Kidney (tissue), 14 donors: ENCODE results near the gene ANO6. TPM values are rescaled to one million over a fixed set of nuclear protein-coding genes. Genes with fewer than 3 reads are reported as not detected.

Experiments used
- DNase-seq, 5 donors: peaks; one replicate each; pipeline ENCODE4 v3.0.0-alpha.2; 2013 to 2020
- FAIRE-seq: peaks from 2 replicates; lab custom pipeline; 2012; peaks lifted over from hg19 to GRCh38; lab: Jason Lieb, UNC
- H3K27ac ChIP-seq, 2 donors: one replicate each; pipeline ENCODE4 v1.7.0; 2013; ENCODE audit warnings: low read depth in 2 of 2, low read length in 2 of 2, inconsistent platforms in 1 of 2
- H3K27me3 ChIP-seq: one replicate; pipeline ENCODE4 v1.7.1; 2013; ENCODE audit warnings: low read length, inconsistent platforms; ENCODE audit not compliant: control insufficient read depth, insufficient read depth
- H3K36me3 ChIP-seq, 3 donors: one replicate each; pipeline versions ENCODE4 v1.7.0 to v1.7.1; 2013; ENCODE audit warnings: low read length in 3 of 3, control low read depth in 1 of 3, inconsistent platforms in 1 of 3; ENCODE audit not compliant: insufficient read depth in 3 of 3, control insufficient read depth in 2 of 3
- H3K4me1 ChIP-seq, 3 donors: one replicate each; pipeline versions ENCODE4 v1.7.0 to v1.7.1; 2013; ENCODE audit warnings: low read length in 3 of 3, inconsistent platforms in 1 of 3, low read depth in 1 of 3; ENCODE audit not compliant: control insufficient read depth in 2 of 3, insufficient read depth in 2 of 3
- H3K4me3 ChIP-seq, 3 donors: one replicate each; pipeline versions ENCODE4 v1.7.0 to v1.8.1; 2013; ENCODE audit warnings: low read length in 3 of 3, control low read depth in 1 of 3, inconsistent platforms in 1 of 3
- H3K9ac ChIP-seq, 3 donors: one replicate each; pipeline versions ENCODE4 v1.7.0 to v1.7.1; 2013; ENCODE audit warnings: low read length in 3 of 3, control low read depth in 1 of 3, inconsistent platforms in 1 of 3
- H3K9me3 ChIP-seq, 3 donors: one replicate each; pipeline versions ENCODE4 v1.7.0 to v1.7.1; 2013; ENCODE audit warnings: low read length in 3 of 3, control low read depth in 1 of 3, inconsistent platforms in 1 of 3; ENCODE audit not compliant: control insufficient read depth in 2 of 3, insufficient read depth in 1 of 3
- intact Hi-C: fragments of 100-400 bp; cut with DNase I; formaldehyde crosslinking; loops from one replicate; pipeline ENCODE4 v1.11.1; 2022
- polyA plus RNA-seq: library from polyadenylated mRNA; stranded (reverse); fragments of 350-450 nt; fragmentation: Illumina TruSeq; extraction: RNeasy Lipid Tissue Mini Kit (QIAGEN cat#74804); gene quantifications from one replicate; pipeline ENCODE4 v1.2.3, GENCODE V29; 2014; ENCODE audit warnings: low read depth, low replicate concordance; ENCODE audit not compliant: insufficient read depth
- total RNA-seq: library from RNA; stranded (reverse); fragmentation: NEBNext Ultra II Directional; extraction: Animal tissue kit (Norgen Biotek cat#: 25700); gene quantifications from one replicate; pipeline ENCODE4 v1.2.1, GENCODE V29; 2021
- TF ChIP-seq, protein P1 (sequence below): IDR thresholded peaks from 3 replicates; pipeline ENCODE4 v1.5.1; 2012; ENCODE audit warnings: mild to moderate bottlenecking, moderate library complexity, borderline replicate concordance; ENCODE audit not compliant: insufficient read depth; ENCODE audit errors: extremely low read depth
- donor health status: control.
- donor health status: control.
- donor health status: control.
- donor health status: control.
- donor health status: control.
- donor health status: DM: yes; HTN: yes; CAD: no.
- donor health status: Normal renal cell carcinoma (clear cell type).

Gene ANO6
- total and polyA plus RNA-seq, 2 donors from 2014 or later: 17.2 to 46.3 TPM

DNA sequence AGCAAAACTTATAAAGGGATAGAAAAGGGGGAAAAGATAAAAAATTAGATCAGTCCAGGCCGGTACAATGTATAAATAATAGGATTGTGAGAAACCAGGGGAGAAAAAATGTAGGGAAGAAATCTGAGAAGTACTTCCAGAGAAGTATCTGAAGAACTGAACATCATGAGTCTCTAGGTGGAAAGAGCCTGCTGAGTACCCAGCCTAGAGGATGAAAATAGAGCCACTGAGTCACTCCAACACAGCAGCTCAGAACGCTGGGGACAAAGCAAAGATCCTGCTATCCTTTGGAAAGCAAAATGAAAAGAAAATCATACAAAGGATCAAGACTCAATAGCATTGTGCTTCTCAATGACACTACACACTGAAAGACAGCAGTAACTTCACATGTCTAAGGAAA is 138.0 kb downstream of the ANO6 start:
- Histone ChIP-seq H3K27ac (no peak overlapping the region), H3K27me3 (no peaks in the 10 kb centered on the region), H3K36me3 (peaks cover 5 to 8% (median 7%) of the 10 kb centered on the region in 3 donors), H3K4me3 (peak overlapping the region in 1 of 3 donors; percentile 5), H3K4me1 (peaks cover 0 to 16% (median 8%) of the 10 kb centered on the region in 3 donors), H3K9me3 (no peaks in the 10 kb centered on the region), H3K9ac (no peak overlapping the region)
- FAIRE-seq (no peak), DNase-seq (no peak)
- intact Hi-C loops: no loop called here
- TF ChIP-seq, protein P1, sequence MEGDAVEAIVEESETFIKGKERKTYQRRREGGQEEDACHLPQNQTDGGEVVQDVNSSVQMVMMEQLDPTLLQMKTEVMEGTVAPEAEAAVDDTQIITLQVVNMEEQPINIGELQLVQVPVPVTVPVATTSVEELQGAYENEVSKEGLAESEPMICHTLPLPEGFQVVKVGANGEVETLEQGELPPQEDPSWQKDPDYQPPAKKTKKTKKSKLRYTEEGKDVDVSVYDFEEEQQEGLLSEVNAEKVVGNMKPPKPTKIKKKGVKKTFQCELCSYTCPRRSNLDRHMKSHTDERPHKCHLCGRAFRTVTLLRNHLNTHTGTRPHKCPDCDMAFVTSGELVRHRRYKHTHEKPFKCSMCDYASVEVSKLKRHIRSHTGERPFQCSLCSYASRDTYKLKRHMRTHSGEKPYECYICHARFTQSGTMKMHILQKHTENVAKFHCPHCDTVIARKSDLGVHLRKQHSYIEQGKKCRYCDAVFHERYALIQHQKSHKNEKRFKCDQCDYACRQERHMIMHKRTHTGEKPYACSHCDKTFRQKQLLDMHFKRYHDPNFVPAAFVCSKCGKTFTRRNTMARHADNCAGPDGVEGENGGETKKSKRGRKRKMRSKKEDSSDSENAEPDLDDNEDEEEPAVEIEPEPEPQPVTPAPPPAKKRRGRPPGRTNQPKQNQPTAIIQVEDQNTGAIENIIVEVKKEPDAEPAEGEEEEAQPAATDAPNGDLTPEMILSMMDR: no peak

- Histone ChIP-seq H3K27me3 (no peaks in the 10 kb centered on the region), H3K9me3 (no peaks in the 10 kb centered on the region), H3K4me3 (peak overlapping the region in 1 of 3 donors; percentile 5), H3K27ac (no peak overlapping the region), H3K36me3 (peaks cover 5 to 8% (median 7%) of the 10 kb centered on the region in 3 donors), H3K4me1 (peaks cover 0 to 16% (median 8%) of the 10 kb centered on the region in 3 donors), H3K9ac (no peak overlapping the region)
- FAIRE-seq: no peak
- intact Hi-C loops: no loop called here
- TF ChIP-seq, protein P1: no peak
- DNase-seq: peak in 1 of 5 donors; percentile 29
Measured at GRCh38 chr12:45354399-45354798, 138.5 kb downstream of the ANO6 start.

DNA sequence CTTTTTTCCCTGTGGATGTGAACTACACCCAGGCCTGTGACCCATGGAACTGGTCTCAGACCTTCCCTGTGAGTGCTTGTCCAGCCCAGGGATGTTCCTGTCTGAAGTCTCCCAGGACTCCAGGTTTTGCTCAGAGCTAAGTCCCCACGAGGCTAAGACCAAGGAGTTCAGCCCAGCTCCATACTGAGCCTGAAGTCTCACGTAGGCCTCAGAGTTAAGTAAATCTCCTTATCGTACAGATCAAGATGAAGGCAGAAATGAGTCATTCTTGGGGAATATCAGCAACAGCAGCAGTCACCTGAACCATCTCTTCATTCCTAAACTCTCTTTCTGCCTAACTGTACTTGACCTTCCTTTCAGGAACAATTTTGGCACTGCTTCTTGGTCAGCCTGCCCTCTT is 139.8 kb downstream of the ANO6 start:
- peaks cover 0 to 16% (median 8%) of the 10 kb centered on the region in 3 donors for H3K4me1 ChIP-seq
- no peak overlapping the region for H3K27ac ChIP-seq
- no peak overlapping the region for H3K9ac ChIP-seq
- intact Hi-C loops: no loop called here
- TF ChIP-seq, protein P1: no peak
- peaks cover 1 to 7% (median 5%) of the 10 kb centered on the region in 3 donors for H3K36me3 ChIP-seq
- no peaks in the 10 kb centered on the region for H3K9me3 ChIP-seq
- DNase-seq (no peak), FAIRE-seq (no peak)
- H3K4me3 ChIP-seq: no peak overlapping the region
- H3K27me3 ChIP-seq: no peaks in the 10 kb centered on the region
